Neural progenitor cell (in vitro differentiated cells): Measurements from ENCODE around the gene FBLN2.

Source experiments
- CTCF ChIP-seq: fragments of 200-600 bp; sonication (generic); IDR thresholded peaks from 2 replicates; pipeline ENCODE4 v1.5.1; 2017; ENCODE audit warnings: antibody characterized with exemption, mild to moderate bottlenecking
- EZH2phosphoT487 ChIP-seq: fragments of 200-600 bp; sonication (generic); IDR thresholded peaks from 2 replicates; pipeline ENCODE4 v1.6.1; 2017; ENCODE audit warnings: antibody characterized with exemption

DNA sequence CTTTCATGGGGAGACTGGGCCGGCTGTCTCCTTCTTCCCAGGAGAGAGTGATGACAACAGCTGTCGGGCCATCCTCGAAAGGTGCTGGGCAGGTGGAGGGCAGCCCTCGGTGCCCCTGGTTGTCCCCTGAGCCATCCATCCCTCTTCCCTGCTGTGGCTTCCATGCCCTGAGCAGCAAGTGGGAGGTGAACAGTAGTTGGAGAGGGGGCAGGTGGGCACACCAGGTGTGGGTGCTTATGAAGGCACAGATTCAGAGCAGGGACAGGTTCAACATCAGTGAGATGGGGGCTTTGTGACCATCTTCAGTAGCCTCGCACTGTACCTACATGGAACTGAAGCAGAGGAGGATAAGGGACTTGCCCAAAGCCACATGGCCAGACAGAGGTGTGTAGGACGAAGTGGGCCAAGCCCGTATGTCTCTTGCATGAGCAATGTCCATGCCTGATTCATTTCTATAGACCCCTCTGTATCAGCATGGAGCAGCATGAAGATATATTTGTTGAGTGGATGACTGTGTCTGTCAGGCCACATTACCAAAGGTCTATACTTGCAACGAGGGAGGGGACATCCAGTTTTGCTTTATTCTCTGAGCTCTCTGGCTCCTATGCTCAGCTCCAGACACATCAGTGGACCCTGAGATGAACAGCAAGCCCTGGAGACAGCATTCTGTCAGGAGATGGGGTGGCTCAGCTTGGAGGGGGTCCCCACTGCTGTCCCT is 107.8 kb downstream of the FBLN2 start:
- TF ChIP-seq CTCF: no peak
- no peak for TF ChIP-seq EZH2phosphoT487
